Regular cardiac myocyte (primary cell): ENCODE results near the gene LYSET. TPM values are rescaled to one million over a fixed set of nuclear protein-coding genes. Genes with fewer than 3 reads are reported as not detected.

Source experiments
- total RNA-seq: library from RNA; depleted of rRNA; stranded (reverse); fragments of >200 nt; gene quantifications from 2 replicates; pipeline ENCODE4 v1.2.3, GENCODE V29; 2014

Gene LYSET
- total RNA-seq: 7.3 and 11.9 TPM in 2 replicates

GRCh38 chr14:93184391-93185348 is at the start of gene LYSET, which contains the start of gene MOAP1:
LYSET (plus strand) TSS chr14:93185317; CDS start chr14:93185406, 89 bp downstream.
MOAP1 (minus strand) TSS chr14:93184897; CDS start chr14:93184242, 655 bp downstream.

GRCh38 chr14:93206793-93207467 is 21.8 kb downstream of the LYSET start, which contains the start of the genes GON7 and UBR7:
GON7 (minus strand) TSS chr14:93207065; CDS start chr14:93207037, 28 bp downstream.
UBR7 (plus strand) TSS chr14:93207256; CDS start chr14:93207292, 36 bp downstream.

Other genes with a start within 250 kb of the LYSET start
- 11.0 and 16.9 TPM in 2 replicates for gene ITPK1, start 69.4 kb upstream of the LYSET start, total RNA-seq
- gene MOAP1, start 420 bp upstream of the LYSET start, total RNA-seq: 12.1 and 22.6 TPM in 2 replicates
- gene GON7, start 21.7 kb downstream of the LYSET start, total RNA-seq: 9.0 and 16.5 TPM in 2 replicates
- gene UBR7, start 21.9 kb downstream of the LYSET start, total RNA-seq: 22.0 and 42.0 TPM in 2 replicates
- gene BTBD7, start 147.7 kb downstream of the LYSET start, total RNA-seq: 20.7 and 22.8 TPM in 2 replicates
- gene COX8C, start 161.9 kb downstream of the LYSET start, total RNA-seq: not detected in 2 replicates
- under 0.01 and 0.28 TPM in 2 replicates for gene UNC79, start 245.6 kb downstream of the LYSET start, total RNA-seq